HL-60 (cell line): ENCODE results near the gene TRPV5.

Experiments used
- DNase-seq, 2 experiments: peaks; one replicate each; pipeline ENCODE4 v3.0.0-alpha.2; 2010 to 2020; ENCODE audit warnings: low read depth in 1 of 2, low spot score in 1 of 2
- H3K27ac ChIP-seq: fragments of 250-450 bp; sonication (Bioruptor Pico); replicated peaks from 2 replicates; pipeline ENCODE4 v1.5.1; 2020; ENCODE audit warnings: mild to moderate bottlenecking, moderate library complexity
- H3K27me3 ChIP-seq: fragments of 250-450 bp; sonication (Bioruptor Pico); 2 replicates; pipeline ENCODE4 v1.5.1; 2021; ENCODE audit warnings: mild to moderate bottlenecking, moderate library complexity; ENCODE audit not compliant: insufficient read depth, poor library complexity, severe bottlenecking
- H3K4me3 ChIP-seq: replicated peaks from 2 replicates; pipeline ENCODE4 v1.5.1; 2011; ENCODE audit warnings: mild to moderate bottlenecking, control low read depth, low read length; ENCODE audit not compliant: insufficient read depth
- CTCF ChIP-seq: IDR thresholded peaks from one replicate; pipeline ENCODE4 v1.5.1; 2011; ENCODE audit warnings: low read length, control low read depth, inconsistent platforms; ENCODE audit not compliant: insufficient read depth
- GABPA ChIP-seq: IDR thresholded peaks from 2 replicates; pipeline ENCODE4 v1.6.1; 2012; ENCODE audit warnings: low read depth
- POLR2AphosphoS5 ChIP-seq: IDR thresholded peaks from 2 replicates; pipeline ENCODE4 v1.6.1; 2012; ENCODE audit warnings: low read depth
- REST ChIP-seq: IDR thresholded peaks from 2 replicates; pipeline ENCODE4 v1.6.1; 2012; ENCODE audit warnings: low read depth; ENCODE audit not compliant: insufficient replicate concordance
- SPI1 ChIP-seq: IDR thresholded peaks from 2 replicates; pipeline ENCODE4 v1.6.1; 2012; ENCODE audit warnings: low read depth, mild to moderate bottlenecking, borderline replicate concordance

TRPV5 gene

DNA sequence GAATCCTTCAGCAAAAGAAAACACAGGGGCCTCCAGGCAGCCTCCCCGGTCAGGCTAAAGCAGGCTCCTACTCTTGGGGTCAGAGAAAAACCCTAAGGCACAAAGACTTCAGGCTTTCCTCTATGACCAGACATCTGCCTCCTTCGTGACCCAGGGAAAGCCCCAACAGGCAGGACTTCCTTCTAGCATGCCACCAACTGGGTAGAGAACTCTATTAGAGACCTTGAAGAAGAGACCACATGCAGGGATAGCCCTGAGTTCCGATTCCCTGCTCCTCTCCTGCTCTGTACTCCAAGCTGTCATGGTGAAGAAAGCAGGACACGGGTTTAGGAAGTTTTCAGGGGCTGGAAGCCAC is 49.3 kb downstream of the TRPV5 start:
- H3K27me3 ChIP-seq = peaks cover 7% of the 10 kb centered on the region

GRCh38 chr7:142883571-142884285 is 49.8 kb downstream of the TRPV5 start:
- peaks cover 7% of the 10 kb centered on the region for H3K27me3 ChIP-seq
- no peak for TF ChIP-seq SPI1
- TF ChIP-seq POLR2AphosphoS5 = no peak
- TF ChIP-seq CTCF = no peak
- no peak for TF ChIP-seq REST
- no peak for TF ChIP-seq GABPA
- H3K27ac ChIP-seq = no peak overlapping the region
- DNase-seq = no peak
- no peak overlapping the region for H3K4me3 ChIP-seq

More for the DNA sequence above, 49.3 kb downstream of the TRPV5 start:
- no peak for DNase-seq
- Histone ChIP-seq H3K4me3 (no peak overlapping the region), H3K27ac (no peak overlapping the region)
- no peak for TF ChIP-seq REST
- TF ChIP-seq GABPA = no peak
- no peak for TF ChIP-seq POLR2AphosphoS5
- no peak for TF ChIP-seq CTCF
- TF ChIP-seq SPI1 = no peak

- Histone ChIP-seq H3K27ac (no peak overlapping the region), H3K4me3 (no peak overlapping the region), H3K27me3 (peaks cover 7% of the 10 kb centered on the region)
- DNase-seq = no peak
- TF ChIP-seq REST = no peak
- no peak for TF ChIP-seq GABPA
- no peak for TF ChIP-seq CTCF
- no peak for TF ChIP-seq POLR2AphosphoS5
These were observed 50.4 kb downstream of the TRPV5 start for GRCh38 chr7:142883145-142883544.
